ENCODE results near the gene SERGEF.

GRCh38 chr11:17810746-17811145, 202.1 kb downstream of the SERGEF start:
- no peak for TF ChIP-seq CTCF (CRISPR knock-in tag; IDR thresholded peaks at IDR 0.05)
- no peak for TF ChIP-seq POLR2A (IDR thresholded peaks at IDR 0.05; ENCODE audit: insufficient read depth in 1 of 2, low read depth in 2 of 2, low read length in 2 of 2)
- TF ChIP-seq BHLHE40 (IDR thresholded peaks at IDR 0.05; ENCODE audit: low read length), result no peak
- TF ChIP-seq HMGXB4 (CRISPR knock-in tag; IDR thresholded peaks at IDR 0.05; ENCODE audit: borderline replicate concordance in 1 of 2, low read depth in 1 of 2), result no peak
- TF ChIP-seq ZNF552 (CRISPR knock-in tag; IDR thresholded peaks at IDR 0.05; ENCODE audit: borderline replicate concordance), result no peak
- TF ChIP-seq ZNF414 (CRISPR knock-in tag; IDR thresholded peaks at IDR 0.05), result no peak
- no peak for TF ChIP-seq SNAI1 (CRISPR knock-in tag; IDR thresholded peaks at IDR 0.05; ENCODE audit: borderline replicate concordance)
- TF ChIP-seq ZBTB8A (CRISPR knock-in tag; IDR thresholded peaks at IDR 0.05; ENCODE audit: borderline replicate concordance, low read depth), result no peak
- TF ChIP-seq YY1 (IDR thresholded peaks at IDR 0.05; ENCODE audit: insufficient read depth, insufficient replicate concordance, low read depth, low read length), result no peak
- TF ChIP-seq CEBPG (CRISPR knock-in tag; IDR thresholded peaks at IDR 0.05), result no peak
- TF ChIP-seq FOXO4 (CRISPR knock-in tag; conservative IDR thresholded peaks at IDR 0.05), result no peak
- TF ChIP-seq CSRNP2 (CRISPR knock-in tag; conservative IDR thresholded peaks at IDR 0.05; ENCODE audit: low read depth), result no peak
- TF ChIP-seq HNF4G (IDR thresholded peaks at IDR 0.05; ENCODE audit: borderline replicate concordance, low read depth, low read length), result no peak
- TF ChIP-seq HNF4G (CRISPR knock-in tag; IDR thresholded peaks at IDR 0.05; ENCODE audit: borderline replicate concordance, low read depth), result no peak
